ENCODE results near the gene IQCF5. TPM values are rescaled to one million over a fixed set of nuclear protein-coding genes. Genes with fewer than 3 reads are reported as not detected.

Gene IQCF5
- total RNA-seq, 4 donors from 2014 or later, result not detected

GRCh38 chr3:51897391-51897790, 22.0 kb upstream of the IQCF5 start:
- Histone ChIP-seq H3K9me3 (no peaks in the 10 kb centered on the region), H3K27ac (no peak overlapping the region), H3K4me1 (no peaks in the 10 kb centered on the region), H3K4me3 (no peak overlapping the region), H3K27me3 (no peaks in the 10 kb centered on the region), H3K36me3 (no peaks in the 10 kb centered on the region)
- TF ChIP-seq CTCF (IDR thresholded peaks at IDR 0.05) (no peak), EP300 (IDR thresholded peaks at IDR 0.05) (no peak), POLR2A (IDR thresholded peaks at IDR 0.05) (no peak)
- DNase-seq (ENCODE audit: low spot score in 2 of 2), result no peak
- WGBS, 2 donors, result 82 to 91% methylated on average over 15 of the region's 15 CpGs

GRCh38 chr3:51896607-51897305, 21.4 kb upstream of the IQCF5 start:
- Histone ChIP-seq H3K4me1 (no peaks in the 10 kb centered on the region), H3K27ac (no peak overlapping the region), H3K9me3 (no peaks in the 10 kb centered on the region), H3K36me3 (no peaks in the 10 kb centered on the region), H3K27me3 (no peaks in the 10 kb centered on the region), H3K4me3 (no peak overlapping the region)
- 92% methylated on average over 10 of the region's 10 CpGs for WGBS, 2 donors
- no peak for TF ChIP-seq POLR2A (IDR thresholded peaks at IDR 0.05)
- no peak for TF ChIP-seq CTCF (IDR thresholded peaks at IDR 0.05)
- no peak for TF ChIP-seq EP300 (IDR thresholded peaks at IDR 0.05)
- no peak for DNase-seq (ENCODE audit: low spot score in 2 of 2)

- DNase-seq (ENCODE audit: low spot score in 2 of 2), result no peak
- Histone ChIP-seq H3K27me3 (no peaks in the 10 kb centered on the region), H3K4me3 (no peak overlapping the region), H3K36me3 (no peaks in the 10 kb centered on the region), H3K27ac (no peak overlapping the region), H3K9me3 (no peaks in the 10 kb centered on the region), H3K4me1 (no peaks in the 10 kb centered on the region)
- TF ChIP-seq CTCF (IDR thresholded peaks at IDR 0.05) (no peak), POLR2A (IDR thresholded peaks at IDR 0.05) (no peak), EP300 (IDR thresholded peaks at IDR 0.05) (no peak)
- WGBS, 2 donors, result 93 to 95% methylated on average over 15 to 16 of the region's 16 CpGs
Observed at GRCh38 chr3:51894939-51895338, 19.5 kb upstream of the IQCF5 start.

GRCh38 chr3:51894391-51894790, 19.0 kb upstream of the IQCF5 start:
- Histone ChIP-seq H3K27me3 (no peaks in the 10 kb centered on the region), H3K27ac (no peak overlapping the region), H3K36me3 (no peaks in the 10 kb centered on the region), H3K9me3 (no peaks in the 10 kb centered on the region), H3K4me1 (no peaks in the 10 kb centered on the region), H3K4me3 (no peak overlapping the region)
- 84 to 87% methylated on average over 4 of the region's 4 CpGs for WGBS, 2 donors
- no peak for TF ChIP-seq CTCF (IDR thresholded peaks at IDR 0.05)
- no peak for TF ChIP-seq POLR2A (IDR thresholded peaks at IDR 0.05)
- no peak for TF ChIP-seq EP300 (IDR thresholded peaks at IDR 0.05)
- DNase-seq (ENCODE audit: low spot score in 2 of 2), result no peak

GRCh38 chr3:51891242-51892039, 16.0 kb upstream of the IQCF5 start:
- no peak for DNase-seq (ENCODE audit: low spot score in 2 of 2)
- H3K36me3 ChIP-seq, result no peaks in the 10 kb centered on the region
- H3K4me3 ChIP-seq, result no peak overlapping the region
- H3K9me3 ChIP-seq, result no peaks in the 10 kb centered on the region
- WGBS, 2 donors, result 75 to 81% methylated on average over 7 of the region's 7 CpGs
- TF ChIP-seq POLR2A (IDR thresholded peaks at IDR 0.05) (no peak), EP300 (IDR thresholded peaks at IDR 0.05) (no peak), CTCF (IDR thresholded peaks at IDR 0.05) (no peak)
- no peaks in the 10 kb centered on the region for H3K4me1 ChIP-seq
- no peaks in the 10 kb centered on the region for H3K27me3 ChIP-seq
- H3K27ac ChIP-seq, result no peak overlapping the region

Data from tibial nerve (tissue), 4 donors.